Heart left ventricle (tissue), 16 donors: ENCODE data around the gene CASS4. TPM values are rescaled to one million over a fixed set of nuclear protein-coding genes. Genes with fewer than 3 reads are reported as not detected.

Experiments
- ATAC-seq, 4 donors: fragments of 200-7000 bp; cut with Tn5 transposase; one replicate each; pipeline ENCODE4 v1.9.1; 2020 to 2022; ENCODE audit warnings: moderate library complexity in 4 of 4, mild to moderate bottlenecking in 3 of 4, moderate number of reproducible peaks in 1 of 4
- DNase-seq, 5 donors: peaks; one replicate each; pipeline ENCODE4 v3.0.0-alpha.2; 2020
- H3K27ac ChIP-seq, 12 donors: fragments of 200-600 bp; sonication (generic) in 4 of 12; one replicate each; pipeline versions ENCODE4 v1.5.0 to v1.8.0; 2016 to 2022; ENCODE audit warnings: mild to moderate bottlenecking in 2 of 12
- H3K27me3 ChIP-seq, 9 donors: fragments of 200-600 bp; sonication (generic) in 2 of 9; one replicate each; pipeline versions ENCODE4 v1.5.1 to v1.8.0; 2016 to 2022; ENCODE audit warnings: mild to moderate bottlenecking in 3 of 9
- H3K36me3 ChIP-seq, 9 donors: fragments of 200-600 bp; sonication (generic) in 2 of 9; one replicate each; pipeline versions ENCODE4 v1.5.0 to v1.8.0; 2018 to 2022; ENCODE audit warnings: mild to moderate bottlenecking in 2 of 9
- H3K4me1 ChIP-seq, 12 donors: fragments of 200-600 bp; sonication (generic) in 4 of 12; one replicate each; pipeline versions ENCODE4 v1.5.0 to v1.8.0; 2016 to 2022; ENCODE audit warnings: mild to moderate bottlenecking in 3 of 12
- H3K4me3 ChIP-seq, 12 donors: fragments of 200-600 bp; sonication (generic) in 4 of 12; one replicate each; pipeline versions ENCODE4 v1.5.0 to v1.8.0; 2017 to 2022; ENCODE audit warnings: mild to moderate bottlenecking in 9 of 12, moderate library complexity in 4 of 12
- H3K9me3 ChIP-seq, 12 donors: fragments of 200-600 bp; sonication (generic) in 4 of 12; one replicate each; pipeline versions ENCODE4 v1.5.0 to v1.8.0; 2016 to 2022; ENCODE audit warnings: mild to moderate bottlenecking in 1 of 12
- POLR2A ChIP-seq, 2 donors: fragments of 450-650 bp; IDR thresholded peaks; one replicate each; pipeline ENCODE4 v1.6.1; 2017; ENCODE audit warnings: antibody characterized with exemption in 2 of 2, mild to moderate bottlenecking in 2 of 2, moderate library complexity in 2 of 2
- WGBS, 4 donors: extraction: QIAGEN DNeasy Blood & Tissue Kit in 2 of 4; methylation state at CpG; one replicate each; pipeline versions ENCODE4 v1.1.5 to v1.1.7; 2013 to 2018; 5-methylcytosine and 5-hydroxymethylcytosine counted together
- intact Hi-C, 10 donors: fragments of 100-400 bp; cut with DNase I; formaldehyde crosslinking; loops; one replicate each; pipeline versions ENCODE4 v1.11.1 to v1.14.2; 2022
- long read RNA-seq, 3 donors: library from polyadenylated mRNA; unstranded; transcript quantifications; one replicate each; pipeline ENCODE4 v2.0.0, GENCODE V29; 2020 to 2021
- polyA plus RNA-seq, 2 donors: library from polyadenylated mRNA; stranded (reverse); fragments of 200-250 nt; gene quantifications; one replicate each; pipeline ENCODE4 v1.2.3, GENCODE V29; 2013
- total RNA-seq, 9 donors: library from RNA; depleted of rRNA in 2 of 9; stranded (reverse); fragments of >200 nt in 2 of 9; fragmentation: NEBNext Ultra II Directional in 3 of 9; extraction: Animal tissue kit (Norgen Biotek cat#: 25700) in 3 of 9; gene quantifications; one replicate each; pipeline versions ENCODE4 v1.1.0 to v1.2.4, GENCODE V29; 2016 to 2023
- TF ChIP-seq, protein P1 (sequence below), 12 donors: fragments of 200-600 bp; sonication (generic) in 4 of 12; IDR thresholded peaks; one replicate each; pipeline versions ENCODE4 v1.5.0 to v1.8.0; 2018 to 2022; ENCODE audit warnings: antibody characterized with exemption in 12 of 12, mild to moderate bottlenecking in 5 of 12
- donor health status: ischemic (EF 13 %, LVEDD 7.1; RV severe dilation, severe dysfunction).
- donor health status: healthy with polysubstance abuse.
- donor health status: DM: no; HTN: yes; CAD: no.
- donor health status: DM: no; HTN: no; CAD: no.
- donor health status: ischemic (EF 25% LVEDD 6.9; RV normal size, moderate dysfunction).
- donor health status: ischemic (EF 25% LVEDD 5.7; RV mildly dilated, moderate dysfunction).
- donor health status: healthy.
- donor health status: DM: yes; HTN: yes; CAD: no.
- donor health status: ischemic (EF 35%, LVEDD 5.7; RV mildly dilated, moderate dysfunction).
- donor health status: nonischemic (EF 11% LVEDD 7.7; RV severe dilation, severe dysfunction).
- donor health status: DM: yes; HTN: yes; CAD: no.
- donor health status: PGD.
- donor health status: ischemic (EF 29% LVEDD 5.4; RV normal size, mild dysfunction).
- donor health status: nonischemic (EF 23%, LVEDD 6.1; RV moderate dilation, normal function).

The CASS4 gene, protein sequence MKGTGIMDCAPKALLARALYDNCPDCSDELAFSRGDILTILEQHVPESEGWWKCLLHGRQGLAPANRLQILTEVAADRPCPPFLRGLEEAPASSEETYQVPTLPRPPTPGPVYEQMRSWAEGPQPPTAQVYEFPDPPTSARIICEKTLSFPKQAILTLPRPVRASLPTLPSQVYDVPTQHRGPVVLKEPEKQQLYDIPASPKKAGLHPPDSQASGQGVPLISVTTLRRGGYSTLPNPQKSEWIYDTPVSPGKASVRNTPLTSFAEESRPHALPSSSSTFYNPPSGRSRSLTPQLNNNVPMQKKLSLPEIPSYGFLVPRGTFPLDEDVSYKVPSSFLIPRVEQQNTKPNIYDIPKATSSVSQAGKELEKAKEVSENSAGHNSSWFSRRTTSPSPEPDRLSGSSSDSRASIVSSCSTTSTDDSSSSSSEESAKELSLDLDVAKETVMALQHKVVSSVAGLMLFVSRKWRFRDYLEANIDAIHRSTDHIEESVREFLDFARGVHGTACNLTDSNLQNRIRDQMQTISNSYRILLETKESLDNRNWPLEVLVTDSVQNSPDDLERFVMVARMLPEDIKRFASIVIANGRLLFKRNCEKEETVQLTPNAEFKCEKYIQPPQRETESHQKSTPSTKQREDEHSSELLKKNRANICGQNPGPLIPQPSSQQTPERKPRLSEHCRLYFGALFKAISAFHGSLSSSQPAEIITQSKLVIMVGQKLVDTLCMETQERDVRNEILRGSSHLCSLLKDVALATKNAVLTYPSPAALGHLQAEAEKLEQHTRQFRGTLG
- total RNA-seq (1 to 10 TPM in 2 of 9 donors, under 1 TPM in 7; 0.07 to 3.8 (median 0.50) TPM), polyA plus RNA-seq (under 1 TPM; 0.38 to 0.47 TPM)
- long read RNA-seq, donor 1, result 0 reads
- long read RNA-seq, donor 2, result 0 reads
- long read RNA-seq, donor 3, partial matches to known transcripts, result 0 of 1 reads
- long read RNA-seq, donor 3, other reads (novel, unspliced or antisense), result 1 of 1 reads

DNA sequence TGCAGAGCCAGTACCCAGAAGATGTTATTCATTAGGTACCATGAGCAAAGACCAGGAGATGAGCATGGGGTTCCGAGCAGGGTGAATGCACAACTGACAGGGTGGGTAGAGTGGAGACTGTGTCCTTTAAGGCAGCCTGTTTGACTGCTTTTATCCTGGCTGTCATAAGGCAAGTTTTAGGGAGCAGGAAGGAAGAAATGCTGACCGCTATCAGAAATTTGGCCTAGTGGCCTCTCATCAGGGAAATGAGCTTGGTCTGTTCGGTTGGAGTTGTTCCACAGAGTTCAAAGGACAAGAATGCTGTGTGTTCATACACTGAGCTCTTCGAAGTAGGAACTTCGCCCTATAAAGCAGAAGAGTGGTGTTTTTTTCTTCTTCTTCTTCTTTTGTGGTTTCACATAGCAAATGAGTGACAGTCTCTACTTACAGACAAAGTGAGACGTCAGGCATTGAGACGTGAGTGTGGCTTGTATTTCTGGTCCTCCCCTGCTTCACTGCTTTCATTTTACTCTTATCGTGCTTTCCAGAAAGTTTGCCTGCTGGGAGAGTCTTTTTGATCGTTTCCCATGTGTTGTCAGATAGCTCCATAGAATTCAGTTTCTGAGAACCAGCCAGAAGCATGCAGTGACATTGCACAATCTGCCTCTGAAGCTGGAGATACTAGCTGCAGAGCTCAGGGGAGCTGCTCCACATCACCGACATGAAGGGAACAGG is at the start of gene CASS4:
CASS4 (plus strand) TSS at position 502 of the 714 bp plus-strand sequence; CDS start at position 701, 199 bp downstream.
- ATAC-seq, result peak; percentile 57 to 87 (median 78)
- H3K36me3 ChIP-seq, result peaks cover 0 to 21% (median 13%) of the 10 kb centered on the region in 9 donors
- no peaks in the 10 kb centered on the region for H3K9me3 ChIP-seq
- WGBS, 4 donors, result 28 to 42% (median 40%) methylated on average over 10 of the region's 10 CpGs
- H3K4me3 ChIP-seq, result peak within 1 kb of the TSS in 9 of 12 donors; percentile 6 to 60 (median 31)
- peaks cover 0 to 76% (median 20%) of the 10 kb centered on the region in 12 donors for H3K4me1 ChIP-seq
- intact Hi-C loops, result no loop called here
- TF ChIP-seq POLR2A (IDR thresholded peaks at IDR 0.05), result no peak
- TF ChIP-seq, protein P1, sequence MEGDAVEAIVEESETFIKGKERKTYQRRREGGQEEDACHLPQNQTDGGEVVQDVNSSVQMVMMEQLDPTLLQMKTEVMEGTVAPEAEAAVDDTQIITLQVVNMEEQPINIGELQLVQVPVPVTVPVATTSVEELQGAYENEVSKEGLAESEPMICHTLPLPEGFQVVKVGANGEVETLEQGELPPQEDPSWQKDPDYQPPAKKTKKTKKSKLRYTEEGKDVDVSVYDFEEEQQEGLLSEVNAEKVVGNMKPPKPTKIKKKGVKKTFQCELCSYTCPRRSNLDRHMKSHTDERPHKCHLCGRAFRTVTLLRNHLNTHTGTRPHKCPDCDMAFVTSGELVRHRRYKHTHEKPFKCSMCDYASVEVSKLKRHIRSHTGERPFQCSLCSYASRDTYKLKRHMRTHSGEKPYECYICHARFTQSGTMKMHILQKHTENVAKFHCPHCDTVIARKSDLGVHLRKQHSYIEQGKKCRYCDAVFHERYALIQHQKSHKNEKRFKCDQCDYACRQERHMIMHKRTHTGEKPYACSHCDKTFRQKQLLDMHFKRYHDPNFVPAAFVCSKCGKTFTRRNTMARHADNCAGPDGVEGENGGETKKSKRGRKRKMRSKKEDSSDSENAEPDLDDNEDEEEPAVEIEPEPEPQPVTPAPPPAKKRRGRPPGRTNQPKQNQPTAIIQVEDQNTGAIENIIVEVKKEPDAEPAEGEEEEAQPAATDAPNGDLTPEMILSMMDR (IDR thresholded peaks at IDR 0.05), result no peak
- no peaks in the 10 kb centered on the region for H3K27me3 ChIP-seq
- DNase-seq, result peak in 2 of 5 donors; percentile 30 to 47
- peak within 1 kb of the TSS in 11 of 12 donors; percentile 47 to 89 (median 68) for H3K27ac ChIP-seq

DNA sequence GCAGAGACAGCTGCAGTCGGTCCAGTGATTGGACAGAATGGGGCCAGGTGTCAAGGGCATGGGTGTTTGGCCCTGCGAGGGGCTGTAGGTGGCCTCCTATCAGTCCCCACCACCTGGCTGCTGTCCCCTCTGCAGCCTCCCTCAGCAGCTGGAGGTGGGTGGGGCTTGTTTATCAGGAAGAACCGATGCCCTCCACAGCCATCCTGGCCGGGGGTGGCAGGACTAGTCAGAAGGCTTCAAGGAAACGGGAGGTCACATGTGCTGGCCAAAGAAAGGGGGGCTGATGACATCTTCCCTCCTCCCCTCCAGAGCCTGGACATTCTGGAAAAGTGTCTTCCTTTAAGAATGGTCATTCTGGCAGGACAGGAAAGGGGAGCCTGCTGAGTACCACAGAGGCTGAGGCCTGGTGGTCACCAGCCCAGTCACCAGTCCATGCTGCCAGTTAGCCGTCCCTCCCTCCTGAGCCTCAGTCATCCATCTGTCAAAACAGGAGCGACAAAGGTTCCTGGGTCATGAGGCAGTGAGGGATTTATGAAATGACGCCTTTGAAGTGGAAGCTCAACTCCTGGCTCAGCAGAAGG is 49.1 kb upstream of the CASS4 start:
- Histone ChIP-seq H3K27ac (peak overlapping the region in 1 of 12 donors; percentile 6), H3K27me3 (no peaks in the 10 kb centered on the region), H3K4me1 (peaks cover 6 to 41% (median 30%) of the 10 kb centered on the region in 12 donors), H3K36me3 (peaks cover 0 to 48% (median 35%) of the 10 kb centered on the region in 9 donors), H3K9me3 (no peaks in the 10 kb centered on the region), H3K4me3 (no peak overlapping the region)
- 41 to 54% (median 50%) methylated on average over 3 to 8 of the region's 8 CpGs for WGBS, 4 donors
- peak in 1 of 5 donors; percentile 15 for DNase-seq
- intact Hi-C loops, result no loop called here
- no peak for ATAC-seq
- TF ChIP-seq POLR2A (IDR thresholded peaks at IDR 0.05), result no peak
- TF ChIP-seq, protein P1 (IDR thresholded peaks at IDR 0.05), result no peak

DNA sequence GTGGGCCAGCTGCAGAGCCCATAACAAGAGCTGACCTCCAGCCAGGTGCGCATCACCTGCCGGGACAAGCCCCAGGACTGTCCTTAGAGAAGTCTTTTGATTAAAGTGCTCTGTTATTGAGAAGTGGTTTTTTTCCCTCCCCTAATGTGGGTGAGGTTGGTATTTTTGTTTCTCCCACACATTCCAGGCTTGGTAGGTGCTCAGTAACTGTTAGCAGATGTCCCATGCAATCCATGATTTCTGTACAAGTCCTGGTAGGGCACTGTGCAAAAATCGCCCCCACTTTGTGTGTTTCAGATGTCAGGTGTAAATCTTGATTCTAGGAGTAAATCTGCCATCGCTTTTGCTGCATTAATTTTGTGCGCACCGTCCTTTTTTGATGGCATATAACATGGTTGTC is 48.6 kb upstream of the CASS4 start:
- Histone ChIP-seq H3K9me3 (no peaks in the 10 kb centered on the region), H3K4me1 (peaks cover 6 to 38% (median 30%) of the 10 kb centered on the region in 12 donors), H3K27ac (no peak overlapping the region), H3K36me3 (peaks cover 0 to 54% (median 39%) of the 10 kb centered on the region in 9 donors), H3K4me3 (no peak overlapping the region), H3K27me3 (no peaks in the 10 kb centered on the region)
- DNase-seq, result no peak
- no peak for TF ChIP-seq POLR2A (IDR thresholded peaks at IDR 0.05)
- TF ChIP-seq, protein P1 (IDR thresholded peaks at IDR 0.05), result no peak
- intact Hi-C loops, result no loop called here
- WGBS, 4 donors, result 95 to 97% (median 96%) methylated on average over 6 of the region's 6 CpGs
- ATAC-seq, result no peak
